RWPE2 (cell line): ENCODE results near the gene FBLIM1.

ENCODE experiments used
- ATAC-seq: fragments of 200-7000 bp; cut with Tn5 transposase; 3 replicates; pipeline ENCODE4 v1.9.1; 2021; ENCODE audit warnings: low read depth
- DNase-seq: peaks from one replicate; pipeline ENCODE4 v3.0.0-alpha.2; 2020; ENCODE audit warnings: low spot score
- H3K27ac ChIP-seq: fragments of 450-650 bp; 2 replicates; pipeline ENCODE4 v1.5.1; 2017; ENCODE audit warnings: mild to moderate bottlenecking; ENCODE audit not compliant: poor library complexity, severe bottlenecking
- H3K27me3 ChIP-seq: fragments of 250-450 bp; sonication (Bioruptor Pico); 2 replicates; pipeline ENCODE4 v1.5.1; 2021; ENCODE audit warnings: mild to moderate bottlenecking, moderate library complexity; ENCODE audit not compliant: insufficient read depth, poor library complexity, severe bottlenecking
- H3K36me3 ChIP-seq: fragments of 250-450 bp; sonication (Bioruptor Pico); 2 replicates; pipeline ENCODE4 v1.5.1; 2020; ENCODE audit warnings: low read depth, mild to moderate bottlenecking, moderate library complexity
- H3K4me1 ChIP-seq: fragments of 250-450 bp; sonication (Bioruptor Pico); 2 replicates; pipeline ENCODE4 v1.5.1; 2021; ENCODE audit warnings: mild to moderate bottlenecking, moderate library complexity; ENCODE audit not compliant: insufficient read depth, poor library complexity, severe bottlenecking
- H3K4me3 ChIP-seq: fragments of 250-450 bp; sonication (Bioruptor Pico); 2 replicates; pipeline ENCODE4 v1.5.1; 2021; ENCODE audit warnings: mild to moderate bottlenecking, moderate library complexity; ENCODE audit not compliant: severe bottlenecking
- H3K9me3 ChIP-seq: fragments of 250-450 bp; sonication (Bioruptor Pico); 2 replicates; pipeline ENCODE4 v1.5.1; 2021; ENCODE audit warnings: mild to moderate bottlenecking, moderate library complexity; ENCODE audit not compliant: severe bottlenecking
- TF ChIP-seq, protein P1 (sequence below): fragments of 450-650 bp; IDR thresholded peaks from one replicate; pipeline ENCODE4 v1.5.1; 2017; ENCODE audit warnings: mild to moderate bottlenecking, moderate library complexity; ENCODE audit not compliant: poor library complexity, severe bottlenecking

FBLIM1 gene

DNA sequence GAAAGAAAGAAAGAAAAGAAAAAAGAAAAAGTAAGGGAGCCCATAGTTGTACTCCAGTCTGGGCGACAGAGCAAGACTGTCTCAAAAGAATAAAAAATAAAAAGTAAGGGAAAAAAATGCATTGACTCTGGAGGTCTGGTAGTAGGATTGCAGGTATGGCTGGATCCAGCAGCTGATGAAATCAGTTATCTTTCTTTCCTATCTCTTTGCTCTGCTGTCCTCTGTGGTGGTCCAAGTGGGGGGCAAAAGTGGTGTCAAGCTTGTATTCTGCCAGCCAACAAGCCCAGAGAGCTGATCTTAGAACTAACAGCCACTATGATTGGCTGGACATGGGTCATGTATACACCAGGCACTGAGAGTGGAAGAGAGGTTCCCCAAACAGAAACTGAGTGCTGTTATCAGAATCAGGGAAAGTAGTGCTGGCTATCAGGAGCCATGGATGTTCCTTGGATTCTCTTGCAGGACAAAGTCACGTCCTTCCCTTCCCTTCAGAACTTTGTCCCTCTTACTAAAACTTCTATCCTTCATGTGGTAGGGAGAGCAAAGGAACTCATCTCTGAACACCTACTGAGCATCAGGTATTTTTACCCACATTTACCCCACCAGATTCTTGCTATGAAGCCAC, 3.5 kb upstream of the FBLIM1 start:
- TF ChIP-seq, protein P1, sequence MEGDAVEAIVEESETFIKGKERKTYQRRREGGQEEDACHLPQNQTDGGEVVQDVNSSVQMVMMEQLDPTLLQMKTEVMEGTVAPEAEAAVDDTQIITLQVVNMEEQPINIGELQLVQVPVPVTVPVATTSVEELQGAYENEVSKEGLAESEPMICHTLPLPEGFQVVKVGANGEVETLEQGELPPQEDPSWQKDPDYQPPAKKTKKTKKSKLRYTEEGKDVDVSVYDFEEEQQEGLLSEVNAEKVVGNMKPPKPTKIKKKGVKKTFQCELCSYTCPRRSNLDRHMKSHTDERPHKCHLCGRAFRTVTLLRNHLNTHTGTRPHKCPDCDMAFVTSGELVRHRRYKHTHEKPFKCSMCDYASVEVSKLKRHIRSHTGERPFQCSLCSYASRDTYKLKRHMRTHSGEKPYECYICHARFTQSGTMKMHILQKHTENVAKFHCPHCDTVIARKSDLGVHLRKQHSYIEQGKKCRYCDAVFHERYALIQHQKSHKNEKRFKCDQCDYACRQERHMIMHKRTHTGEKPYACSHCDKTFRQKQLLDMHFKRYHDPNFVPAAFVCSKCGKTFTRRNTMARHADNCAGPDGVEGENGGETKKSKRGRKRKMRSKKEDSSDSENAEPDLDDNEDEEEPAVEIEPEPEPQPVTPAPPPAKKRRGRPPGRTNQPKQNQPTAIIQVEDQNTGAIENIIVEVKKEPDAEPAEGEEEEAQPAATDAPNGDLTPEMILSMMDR, result no peak
- ATAC-seq (no peak), DNase-seq (no peak)
- H3K4me3 ChIP-seq, result no peak overlapping the region
- no peaks in the 10 kb centered on the region for H3K9me3 ChIP-seq
- peaks cover 15% of the 10 kb centered on the region for H3K4me1 ChIP-seq
- no peak overlapping the region for H3K27ac ChIP-seq
- no peaks in the 10 kb centered on the region for H3K27me3 ChIP-seq
- H3K36me3 ChIP-seq, result peaks cover 3% of the 10 kb centered on the region; the same call in 1 of the 2 replicates

DNA sequence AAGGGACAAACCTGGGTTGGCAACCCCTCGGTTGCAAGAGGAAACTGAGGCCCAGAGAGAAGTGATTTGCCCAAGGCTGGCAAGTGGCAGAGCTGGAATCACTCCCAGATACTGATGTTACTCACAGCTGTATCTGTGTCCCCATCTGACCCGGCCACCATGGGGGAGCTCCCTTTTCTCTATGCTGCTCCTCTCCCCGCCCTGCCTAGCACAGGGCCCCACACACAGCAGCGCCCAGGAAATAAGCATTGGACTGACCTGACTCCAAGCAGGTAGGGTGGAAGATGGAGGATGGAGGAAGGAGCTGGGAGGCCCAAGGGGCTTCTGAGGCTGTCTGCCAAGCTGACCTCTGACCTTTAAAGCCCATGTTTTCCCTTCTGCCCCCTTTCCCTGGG, 3.0 kb upstream of the FBLIM1 start:
- Histone ChIP-seq H3K36me3 (peaks cover 4% of the 10 kb centered on the region; the same call in 1 of the 2 replicates), H3K4me1 (peaks cover 15% of the 10 kb centered on the region), H3K27ac (peak overlapping the region; percentile 94), H3K4me3 (no peak overlapping the region), H3K9me3 (no peaks in the 10 kb centered on the region), H3K27me3 (no peaks in the 10 kb centered on the region)
- DNase-seq, result no peak
- ATAC-seq, result no peak
- TF ChIP-seq, protein P1, result no peak

DNA sequence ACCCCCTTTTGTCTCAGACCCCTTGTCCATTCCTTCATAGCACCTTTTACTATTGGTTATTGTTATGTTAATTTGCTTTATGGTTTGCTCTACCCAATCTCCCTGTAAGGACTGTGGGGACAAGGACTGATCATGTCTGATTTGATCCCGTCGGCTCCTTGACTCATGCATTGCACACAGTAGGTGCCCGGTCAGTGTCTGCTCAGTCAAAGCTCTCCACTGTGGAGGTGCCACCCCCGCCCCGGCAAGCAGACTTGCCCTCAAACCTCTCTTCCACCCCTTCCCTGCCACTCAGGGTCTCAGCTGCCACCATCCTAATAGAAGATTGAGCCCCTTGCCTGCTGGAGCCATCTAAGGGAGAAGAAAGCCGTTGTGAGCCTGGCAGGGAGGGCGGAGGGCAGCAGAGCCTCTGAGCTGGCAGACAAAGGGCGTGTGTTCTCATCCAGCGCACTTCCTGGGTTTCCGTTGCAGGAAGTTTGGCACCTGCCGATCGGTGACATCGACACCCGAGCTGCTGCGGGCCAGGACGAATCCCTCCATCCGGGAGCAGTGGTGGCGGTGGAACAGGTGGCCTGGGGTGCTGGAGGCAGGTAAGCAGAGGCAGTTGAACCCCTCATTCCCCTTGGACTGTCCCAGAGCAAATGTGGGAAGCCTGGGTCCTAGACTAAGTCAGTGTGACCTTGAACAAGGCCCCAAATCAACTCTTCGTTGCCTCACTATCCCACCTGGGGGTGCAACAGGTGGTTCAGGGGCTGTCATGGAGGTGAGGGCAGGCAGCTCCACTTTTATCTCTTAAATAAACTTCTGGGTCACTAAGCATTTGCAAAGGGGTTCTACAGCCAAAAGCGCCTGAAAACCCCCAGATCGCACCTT, 2.2 kb upstream of the FBLIM1 start:
- Histone ChIP-seq H3K27ac (peak overlapping the region; percentile 94), H3K4me1 (peaks cover 18% of the 10 kb centered on the region), H3K36me3 (peaks cover 11% of the 10 kb centered on the region; the same call in 1 of the 2 replicates), H3K27me3 (no peaks in the 10 kb centered on the region), H3K9me3 (no peaks in the 10 kb centered on the region), H3K4me3 (no peak overlapping the region)
- ATAC-seq, result peak; percentile 28; the same call in 2 of the 3 replicates
- TF ChIP-seq, protein P1, result no peak
- peak; percentile 68 for DNase-seq

DNA sequence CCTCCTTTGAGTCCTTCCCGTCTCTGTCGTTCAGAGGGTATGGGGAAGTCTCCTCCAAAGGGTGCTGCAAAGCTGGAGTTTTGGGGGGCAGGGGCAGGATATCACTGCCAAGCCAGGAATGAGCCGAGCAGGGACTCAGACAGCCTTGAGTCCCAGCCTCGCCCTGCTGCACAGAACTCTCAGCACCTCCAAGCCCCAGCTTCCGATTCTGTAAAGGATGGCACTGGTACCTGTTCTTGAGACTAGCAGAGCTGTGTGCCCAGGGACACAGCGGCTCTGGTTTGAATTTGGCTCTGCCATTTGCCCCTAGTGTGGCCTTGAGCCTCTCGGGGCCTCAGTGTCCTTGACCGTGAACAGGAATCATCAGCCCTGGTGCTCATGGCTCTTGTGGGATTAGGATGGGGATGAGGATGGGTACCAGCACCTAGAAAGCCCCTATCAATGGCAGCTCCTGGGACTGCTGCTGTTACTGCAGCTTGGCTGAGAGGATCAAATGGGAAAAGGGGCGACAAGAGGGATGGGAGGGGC, 1.5 kb upstream of the FBLIM1 start:
- H3K27me3 ChIP-seq, result no peaks in the 10 kb centered on the region
- H3K4me1 ChIP-seq, result peaks cover 22% of the 10 kb centered on the region
- no peak overlapping the region for H3K4me3 ChIP-seq
- DNase-seq (no peak), ATAC-seq (no peak)
- H3K9me3 ChIP-seq, result no peaks in the 10 kb centered on the region
- TF ChIP-seq, protein P1, result no peak
- H3K27ac ChIP-seq, result peak overlapping the region; percentile 94
- peaks cover 15% of the 10 kb centered on the region; the same call in 1 of the 2 replicates for H3K36me3 ChIP-seq
